MM.1S (cell line): Measurements from ENCODE around the gene VPS52.

Experiments used
- EZH2 ChIP-seq: fragments of 300-600 bp; sonication (generic); optimal IDR thresholded peaks from 2 replicates; pipeline ENCODE3; 2017; ENCODE audit warnings: low read depth, mild to moderate bottlenecking, antibody characterized with exemption, low read length, mixed read lengths
- EZH2phosphoT487 ChIP-seq: fragments of 300-600 bp; sonication (generic); IDR thresholded peaks from 2 replicates; pipeline ENCODE4 v1.6.1; 2018; ENCODE audit warnings: antibody characterized with exemption, low read length
- TF ChIP-seq, protein P1 (sequence below): fragments of 300-600 bp; sonication (generic); IDR thresholded peaks from 2 replicates; pipeline ENCODE4 v1.5.1; 2016; ENCODE audit warnings: antibody characterized with exemption, low read length, mixed read lengths

DNA sequence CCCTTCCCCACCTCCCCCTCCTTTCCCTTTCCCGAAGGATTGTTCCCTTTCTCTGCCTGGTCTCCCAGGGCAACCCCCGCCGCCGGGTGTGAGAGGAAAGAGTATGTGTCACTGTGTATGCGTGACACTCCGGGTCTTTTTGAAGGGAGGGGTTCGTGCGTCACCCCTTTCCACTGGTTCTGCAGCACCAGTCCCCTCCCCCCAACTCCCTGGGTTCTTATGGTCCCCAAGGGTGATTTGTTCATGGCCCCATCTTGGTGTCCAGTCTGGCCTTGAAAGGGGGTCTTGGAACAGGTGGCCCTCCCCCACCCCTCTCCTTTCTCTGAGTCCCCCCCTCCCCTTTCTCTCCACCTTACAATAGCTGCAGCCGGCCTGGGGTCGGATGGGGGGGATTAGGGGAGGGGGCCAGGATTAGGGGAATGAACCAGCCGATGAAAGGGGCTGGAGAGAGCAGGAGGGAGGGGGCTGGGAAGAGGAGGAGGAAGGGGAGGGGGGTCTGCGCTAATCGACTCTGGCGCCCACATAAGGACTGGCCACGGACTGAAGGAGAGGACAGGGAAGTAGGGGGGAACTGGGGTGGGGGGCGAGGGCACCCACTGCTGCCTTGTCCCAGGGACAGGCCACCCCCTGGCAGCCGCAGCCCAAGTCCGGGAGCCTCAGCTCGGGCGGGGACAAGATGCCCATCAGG is 64.7 kb downstream of the VPS52 start:
- TF ChIP-seq, protein P1, sequence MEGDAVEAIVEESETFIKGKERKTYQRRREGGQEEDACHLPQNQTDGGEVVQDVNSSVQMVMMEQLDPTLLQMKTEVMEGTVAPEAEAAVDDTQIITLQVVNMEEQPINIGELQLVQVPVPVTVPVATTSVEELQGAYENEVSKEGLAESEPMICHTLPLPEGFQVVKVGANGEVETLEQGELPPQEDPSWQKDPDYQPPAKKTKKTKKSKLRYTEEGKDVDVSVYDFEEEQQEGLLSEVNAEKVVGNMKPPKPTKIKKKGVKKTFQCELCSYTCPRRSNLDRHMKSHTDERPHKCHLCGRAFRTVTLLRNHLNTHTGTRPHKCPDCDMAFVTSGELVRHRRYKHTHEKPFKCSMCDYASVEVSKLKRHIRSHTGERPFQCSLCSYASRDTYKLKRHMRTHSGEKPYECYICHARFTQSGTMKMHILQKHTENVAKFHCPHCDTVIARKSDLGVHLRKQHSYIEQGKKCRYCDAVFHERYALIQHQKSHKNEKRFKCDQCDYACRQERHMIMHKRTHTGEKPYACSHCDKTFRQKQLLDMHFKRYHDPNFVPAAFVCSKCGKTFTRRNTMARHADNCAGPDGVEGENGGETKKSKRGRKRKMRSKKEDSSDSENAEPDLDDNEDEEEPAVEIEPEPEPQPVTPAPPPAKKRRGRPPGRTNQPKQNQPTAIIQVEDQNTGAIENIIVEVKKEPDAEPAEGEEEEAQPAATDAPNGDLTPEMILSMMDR = no peak
- TF ChIP-seq EZH2 (no peak), EZH2phosphoT487 (no peak)
